Esophagus (tissue), 2 donors: ENCODE measurements around the gene GTF3C4. TPM values are rescaled to one million over a fixed set of nuclear protein-coding genes. Genes with fewer than 3 reads are reported as not detected.

Experiments used
- H3K27ac ChIP-seq, 2 donors: one replicate each; pipeline ENCODE4 v1.5.1; 2013; ENCODE audit warnings: low read depth in 2 of 2, mild to moderate bottlenecking in 2 of 2, inconsistent platforms in 1 of 2, low read length in 1 of 2, moderate library complexity in 1 of 2
- H3K27me3 ChIP-seq, 2 donors: one replicate each; pipeline ENCODE4 v1.6.1; 2013; ENCODE audit warnings: low read length in 2 of 2, control low read depth in 1 of 2, mild to moderate bottlenecking in 1 of 2; ENCODE audit not compliant: insufficient read depth in 2 of 2, control insufficient read depth in 1 of 2
- H3K36me3 ChIP-seq, 2 donors: one replicate each; pipeline ENCODE4 v1.6.1; 2013; ENCODE audit warnings: low read length in 1 of 2; ENCODE audit not compliant: control insufficient read depth in 2 of 2, insufficient read depth in 2 of 2
- H3K4me1 ChIP-seq, 2 donors: one replicate each; pipeline ENCODE4 v1.6.1; 2013; ENCODE audit warnings: low read length in 1 of 2; ENCODE audit not compliant: control insufficient read depth in 2 of 2, insufficient read depth in 2 of 2
- H3K4me3 ChIP-seq, 2 donors: one replicate each; pipeline ENCODE4 v1.5.1; 2013; ENCODE audit warnings: low read length in 2 of 2, mild to moderate bottlenecking in 2 of 2, low read depth in 1 of 2, moderate library complexity in 1 of 2
- H3K9me3 ChIP-seq, 2 donors: one replicate each; pipeline ENCODE4 v1.6.1; 2013; ENCODE audit warnings: mild to moderate bottlenecking in 2 of 2, low read depth in 1 of 2, low read length in 1 of 2, moderate library complexity in 1 of 2; ENCODE audit not compliant: control insufficient read depth in 2 of 2, insufficient read depth in 1 of 2
- WGBS, 2 donors: extraction: QIAGEN DNeasy Blood & Tissue Kit; methylation state at CpG; one replicate each; pipeline ENCODE4 v1.1.7; 2013; 5-methylcytosine and 5-hydroxymethylcytosine counted together
- polyA plus RNA-seq, 2 donors: library from polyadenylated mRNA; stranded (reverse); fragments of 200-250 nt; gene quantifications; one replicate each; pipeline ENCODE4 v1.2.3, GENCODE V29; 2013
- donor health status: healthy with polysubstance abuse.
- donor health status: Bipolar disorder and iron deficiency.

The GTF3C4 gene
- polyA plus RNA-seq, 2 donors = 2.1 to 3.8 TPM

GRCh38 chr9:132681561-132681960 lies 11.3 kb downstream of the GTF3C4 start:
- Histone ChIP-seq H3K9me3 (no peaks in the 10 kb centered on the region), H3K4me3 (no peak overlapping the region), H3K27me3 (no peaks in the 10 kb centered on the region), H3K27ac (no peak overlapping the region), H3K36me3 (peaks cover 17 to 18% of the 10 kb centered on the region in 2 donors), H3K4me1 (no peaks in the 10 kb centered on the region)
- 78 to 81% methylated on average over 5 of the region's 5 CpGs for WGBS, 2 donors

- H3K36me3 ChIP-seq = peaks cover 14 to 16% of the 10 kb centered on the region in 2 donors
- 94 to 96% methylated on average over 1 of the region's 1 CpG for WGBS, 2 donors
- H3K9me3 ChIP-seq = no peaks in the 10 kb centered on the region
- H3K27ac ChIP-seq = no peak overlapping the region
- H3K27me3 ChIP-seq = no peaks in the 10 kb centered on the region
- H3K4me3 ChIP-seq = no peak overlapping the region
- no peaks in the 10 kb centered on the region for H3K4me1 ChIP-seq
Measured at GRCh38 chr9:132683873-132684272, 13.6 kb downstream of the GTF3C4 start.

- 93 to 95% methylated on average over 1 of the region's 1 CpG for WGBS, 2 donors
- no peak overlapping the region for H3K27ac ChIP-seq
Measured at GRCh38 chr9:132690696-132691095, 20.4 kb downstream of the GTF3C4 start.

GRCh38 chr9:132694144-132694543 lies 23.9 kb downstream of the GTF3C4 start:
- Histone ChIP-seq H3K9me3 (no peaks in the 10 kb centered on the region), H3K36me3 (peaks cover 3 to 6% of the 10 kb centered on the region in 2 donors), H3K4me1 (no peaks in the 10 kb centered on the region), H3K4me3 (no peak overlapping the region), H3K27ac (no peak overlapping the region), H3K27me3 (no peaks in the 10 kb centered on the region)
- WGBS, 2 donors = 40 to 51% methylated on average over 2 of the region's 2 CpGs

More at GRCh38 chr9:132690696-132691095, 20.4 kb downstream of the GTF3C4 start:
- no peaks in the 10 kb centered on the region for H3K9me3 ChIP-seq
- peaks cover 14 to 15% of the 10 kb centered on the region in 2 donors for H3K36me3 ChIP-seq
- no peaks in the 10 kb centered on the region for H3K4me1 ChIP-seq
- no peaks in the 10 kb centered on the region for H3K27me3 ChIP-seq
- H3K4me3 ChIP-seq = no peak overlapping the region

GRCh38 chr9:132697230-132697629 lies 27.0 kb downstream of the GTF3C4 start:
- Histone ChIP-seq H3K27me3 (no peaks in the 10 kb centered on the region), H3K4me1 (no peaks in the 10 kb centered on the region), H3K4me3 (no peak overlapping the region), H3K36me3 (no peaks in the 10 kb centered on the region), H3K27ac (no peak overlapping the region), H3K9me3 (no peaks in the 10 kb centered on the region)

GRCh38 chr9:132698989-132699388 lies 28.7 kb downstream of the GTF3C4 start:
- H3K4me1 ChIP-seq = no peaks in the 10 kb centered on the region
- no peak overlapping the region for H3K27ac ChIP-seq
- H3K9me3 ChIP-seq = no peaks in the 10 kb centered on the region
- no peaks in the 10 kb centered on the region for H3K27me3 ChIP-seq
- H3K36me3 ChIP-seq = no peaks in the 10 kb centered on the region
- 18 to 32% methylated on average over 4 of the region's 4 CpGs for WGBS, 2 donors
- H3K4me3 ChIP-seq = no peak overlapping the region

GRCh38 chr9:132699956-132700355 lies 29.7 kb downstream of the GTF3C4 start:
- H3K4me3 ChIP-seq = no peak overlapping the region
- H3K4me1 ChIP-seq = no peaks in the 10 kb centered on the region
- WGBS, 2 donors = 16 to 28% methylated on average over 1 of the region's 1 CpG
- no peaks in the 10 kb centered on the region for H3K27me3 ChIP-seq
- H3K36me3 ChIP-seq = no peaks in the 10 kb centered on the region
- no peaks in the 10 kb centered on the region for H3K9me3 ChIP-seq
- no peak overlapping the region for H3K27ac ChIP-seq

- Histone ChIP-seq H3K36me3 (no peaks in the 10 kb centered on the region), H3K9me3 (no peaks in the 10 kb centered on the region), H3K27ac (no peak overlapping the region), H3K27me3 (no peaks in the 10 kb centered on the region), H3K4me3 (no peak overlapping the region), H3K4me1 (no peaks in the 10 kb centered on the region)
- WGBS, 2 donors = 0 to 17% methylated on average over 1 of the region's 1 CpG
Measured at GRCh38 chr9:132702254-132702653, 32.0 kb downstream of the GTF3C4 start.

- H3K4me3 ChIP-seq = no peak overlapping the region
- H3K36me3 ChIP-seq = no peaks in the 10 kb centered on the region
- no peaks in the 10 kb centered on the region for H3K4me1 ChIP-seq
- no peaks in the 10 kb centered on the region for H3K9me3 ChIP-seq
- WGBS, 2 donors = 33 to 40% methylated on average over 2 of the region's 2 CpGs
- H3K27me3 ChIP-seq = no peaks in the 10 kb centered on the region
- no peak overlapping the region for H3K27ac ChIP-seq
Measured at GRCh38 chr9:132703336-132703735, 33.1 kb downstream of the GTF3C4 start.

GRCh38 chr9:132708239-132708638 lies 38.0 kb downstream of the GTF3C4 start:
- no peaks in the 10 kb centered on the region for H3K27me3 ChIP-seq
- no peak overlapping the region for H3K27ac ChIP-seq
- H3K36me3 ChIP-seq = no peaks in the 10 kb centered on the region
- no peaks in the 10 kb centered on the region for H3K9me3 ChIP-seq
- H3K4me1 ChIP-seq = no peaks in the 10 kb centered on the region
- WGBS, 2 donors = 80 to 82% methylated on average over 8 of the region's 8 CpGs
- no peak overlapping the region for H3K4me3 ChIP-seq
